B cell (primary cell): ENCODE measurements around the gene NPPA. TPM values are rescaled to one million over a fixed set of nuclear protein-coding genes. Genes with fewer than 3 reads are reported as not detected.

ENCODE experiments used
- ATAC-seq: fragments of 200-7000 bp; cut with Tn5 transposase; one replicate; pipeline ENCODE4 v1.10.0; 2021; ENCODE audit warnings: low read depth, mild to moderate bottlenecking, moderate number of reproducible peaks, moderate library complexity
- CTCF ChIA-PET: fragments of 350-600 bp; sonication (Branson Sonifier 250); formaldehyde crosslinking; loops from one replicate; lab custom pipeline; 2021; ENCODE audit warnings: antibody characterized with exemption, inconsistent platforms; lab: Charles Lee
- POLR2A ChIA-PET: fragments of 350-600 bp; sonication (Branson Sonifier 250); formaldehyde crosslinking; loops from one replicate; lab custom pipeline; 2021; ENCODE audit warnings: antibody characterized with exemption; lab: Charles Lee
- DNase-seq: peaks from one replicate; pipeline ENCODE4 v3.0.0; 2013
- H2AFZ ChIP-seq: 2 replicates; pipeline ENCODE4 v1.6.1; 2012; ENCODE audit warnings: mild to moderate bottlenecking, low read depth, low read length; ENCODE audit not compliant: insufficient read depth, poor library complexity, severe bottlenecking
- H3K27ac ChIP-seq, 2 donors: 1 replicate in 1 of 2; 2 replicates in 1 of 2; pipeline ENCODE4 v1.5.1; 2012 to 2013; ENCODE audit warnings: low read length in 2 of 2, mild to moderate bottlenecking in 2 of 2, moderate library complexity in 1 of 2
- H3K27me3 ChIP-seq, 4 experiments: fragments of 200-600 bp in 1 of 4; sonication (generic) in 1 of 4; replicated peaks in 1 of 4; 1 replicate in 2 of 4; 2 replicates in 2 of 4; pipeline versions ENCODE4 v1.6.1 to v1.7.0; 2013 to 2016; ENCODE audit warnings: low read length in 3 of 4, mild to moderate bottlenecking in 2 of 4, mixed read lengths in 1 of 4, moderate library complexity in 1 of 4; ENCODE audit not compliant: insufficient read depth in 4 of 4, control insufficient read depth in 3 of 4; ENCODE audit errors: control extremely low read depth in 1 of 4
- H3K36me3 ChIP-seq, 2 experiments: replicated peaks in 1 of 2; 1 replicate in 1 of 2; 2 replicates in 1 of 2; pipeline versions ENCODE4 v1.6.1 to v1.7.1; 2013; ENCODE audit warnings: low read length in 1 of 2; ENCODE audit not compliant: insufficient read depth in 2 of 2, control insufficient read depth in 1 of 2; ENCODE audit errors: control extremely low read depth in 1 of 2, extremely low read depth in 1 of 2
- H3K4me1 ChIP-seq, 2 donors: fragments of 200-600 bp in 1 of 2; sonication (generic) in 1 of 2; 1 replicate in 1 of 2; 2 replicates in 1 of 2; pipeline versions ENCODE4 v1.5.1 to v1.6.1; 2013 to 2017; ENCODE audit warnings: low read length in 2 of 2; ENCODE audit not compliant: control insufficient read depth in 2 of 2, insufficient read depth in 2 of 2
- H3K4me2 ChIP-seq: replicated peaks from 2 replicates; pipeline ENCODE3; 2012; ENCODE audit warnings: mild to moderate bottlenecking, low read depth, low read length; ENCODE audit not compliant: poor library complexity, severe bottlenecking
- H3K4me3 ChIP-seq, 5 experiments: fragments of 200-600 bp in 1 of 5; sonication (generic) in 1 of 5; 1 replicate in 3 of 5; 2 replicates in 2 of 5; pipeline versions ENCODE4 v1.5.1 to v1.7.0; 2011 to 2016; ENCODE audit warnings: low read length in 4 of 5, mild to moderate bottlenecking in 4 of 5, low read depth in 2 of 5, control low read depth in 1 of 5, moderate library complexity in 1 of 5; ENCODE audit not compliant: insufficient read depth in 1 of 5; ENCODE audit errors: control extremely low read depth in 1 of 5, extremely low read depth in 1 of 5
- H3K79me2 ChIP-seq: fragments of 200-600 bp; sonication (generic); one replicate; pipeline ENCODE4 v1.6.0; 2016; ENCODE audit warnings: low read length; ENCODE audit not compliant: control insufficient read depth, insufficient read depth
- H3K9ac ChIP-seq: fragments of 200-600 bp; sonication (generic); 2 replicates; pipeline ENCODE4 v1.6.1; 2017; ENCODE audit warnings: mild to moderate bottlenecking, low read length, moderate library complexity
- H3K9me3 ChIP-seq, 3 donors: one replicate each; pipeline versions ENCODE4 v1.6.1 to v1.7.1; 2013; ENCODE audit warnings: low read length in 2 of 3; ENCODE audit not compliant: control insufficient read depth in 2 of 3, insufficient read depth in 1 of 3; ENCODE audit errors: control extremely low read depth in 1 of 3
- H4K20me1 ChIP-seq: 2 replicates; pipeline ENCODE4 v1.6.0; 2012; ENCODE audit warnings: mild to moderate bottlenecking, low read length; ENCODE audit not compliant: insufficient read depth, control insufficient read depth, poor library complexity, severe bottlenecking
- H3K27ac Mint-ChIP-seq: one replicate; pipeline ENCODE4 v1.8.0; 2021; ENCODE audit warnings: mixed read lengths
- H3K27me3 Mint-ChIP-seq: one replicate; pipeline ENCODE4 v1.8.0; 2021; ENCODE audit warnings: mixed read lengths
- H3K4me1 Mint-ChIP-seq: one replicate; pipeline ENCODE4 v1.8.0; 2021; ENCODE audit warnings: mixed read lengths
- H3K4me3 Mint-ChIP-seq: one replicate; pipeline ENCODE4 v1.8.0; 2021; ENCODE audit warnings: mixed read lengths
- H3K9me3 Mint-ChIP-seq: one replicate; pipeline ENCODE4 v1.8.0; 2022; ENCODE audit warnings: mixed read lengths; ENCODE audit not compliant: insufficient read depth
- CTCF ChIP-seq: fragments of 200-600 bp; IDR thresholded peaks from one replicate; pipeline ENCODE4 v1.8.0; 2022; ENCODE audit warnings: antibody characterized with exemption, mild to moderate bottlenecking
- EZH2 ChIP-seq: IDR thresholded peaks from 2 replicates; pipeline ENCODE4 v1.6.1; 2012; ENCODE audit warnings: borderline replicate concordance, low read depth, mild to moderate bottlenecking, moderate library complexity, low read length; ENCODE audit not compliant: insufficient read depth, poor library complexity, severe bottlenecking
- WGBS: methylation state at CpG from one replicate; pipeline ENCODE4 v1.1.5; 2013; ENCODE audit warnings: missing lambda C conversion rate; ENCODE audit not compliant: insufficient coverage; 5-methylcytosine and 5-hydroxymethylcytosine counted together
- intact Hi-C: fragments of 100-400 bp; cut with micrococcal nuclease; formaldehyde crosslinking; loops from one replicate; pipeline ENCODE4 v1.10.0; 2022
- polyA plus RNA-seq: library from polyadenylated mRNA; depleted of rRNA; stranded (reverse); fragments of >200 nt; gene quantifications from 2 replicates; pipeline ENCODE4 v1.2.3, GENCODE V29; 2012
- total RNA-seq, 2 donors: library from RNA; stranded (reverse); fragments of 120-200 nt in 1 of 2; gene quantifications; 1 replicate in 1 of 2; 2 replicates in 1 of 2; pipeline versions ENCODE4 v1.2.3 to v1.2.4, GENCODE V29; 2013 to 2022

The NPPA gene
- total and polyA plus RNA-seq, 2 donors (not counting 1 experiment from before 2014, with no cell fraction given): not detected

- H3K4me3 Mint-ChIP-seq: no peak overlapping the region
- WGBS: 90% methylated on average over 8 of the region's 9 CpGs
- no peak for DNase-seq
- Histone ChIP-seq H3K36me3 (peaks cover 0 to 87% of the 10 kb centered on the region in 2 experiments), H3K79me2 (peaks cover 3% of the 10 kb centered on the region), H2AFZ (no peak overlapping the region), H3K27ac (no peak overlapping the region), H3K27me3 (no peaks in the 10 kb centered on the region), H3K4me2 (no peak overlapping the region), H3K4me3 (no peak overlapping the region), H3K9me3 (no peaks in the 10 kb centered on the region), H3K4me1 (no peaks in the 10 kb centered on the region), H4K20me1 (no peaks in the 10 kb centered on the region), H3K9ac (no peak overlapping the region)
- TF ChIP-seq CTCF (no peak), EZH2 (no peak)
- no peak overlapping the region for H3K27ac Mint-ChIP-seq
- POLR2A ChIA-PET: no interaction called here
- ATAC-seq: no peak
- no peaks in the 10 kb centered on the region for H3K4me1 Mint-ChIP-seq
- CTCF ChIA-PET: interaction anchor here (1.2 kb wide), 1 partner anchor 10 kb away, joined by 3 read pairs; no protein-coding TSS in a partner anchor
- H3K27me3 Mint-ChIP-seq: no peaks in the 10 kb centered on the region
- H3K9me3 Mint-ChIP-seq: no peaks in the 10 kb centered on the region
- intact Hi-C loops: no loop called here
Measured at GRCh38 chr1:11831945-11832725, 15.4 kb downstream of the NPPA start.

- peaks cover 14 to 86% of the 10 kb centered on the region in 2 experiments for H3K36me3 ChIP-seq
- ChIA-PET POLR2A (no interaction called here), CTCF (interaction anchor here (0.6 kb wide), 1 partner anchor 14 kb away, joined by 3 read pairs; no protein-coding TSS in a partner anchor)
- no peak overlapping the region for H3K27ac Mint-ChIP-seq
- no peaks in the 10 kb centered on the region for H4K20me1 ChIP-seq
- 99% methylated on average over 19 of the region's 19 CpGs for WGBS
- intact Hi-C loops: no loop called here
- H3K9me3 ChIP-seq: no peaks in the 10 kb centered on the region
- no peak overlapping the region for H2AFZ ChIP-seq
- H3K27me3 ChIP-seq: no peaks in the 10 kb centered on the region
- peaks cover 9% of the 10 kb centered on the region for H3K79me2 ChIP-seq
- H3K4me3 Mint-ChIP-seq: no peak overlapping the region
- no peak overlapping the region for H3K27ac ChIP-seq
- no peak overlapping the region for H3K4me2 ChIP-seq
- H3K9me3 Mint-ChIP-seq: no peaks in the 10 kb centered on the region
- DNase-seq: no peak
- no peaks in the 10 kb centered on the region for H3K4me1 ChIP-seq
- no peak overlapping the region for H3K9ac ChIP-seq
- TF ChIP-seq EZH2 (no peak), CTCF (no peak)
- no peak overlapping the region for H3K4me3 ChIP-seq
- no peak for ATAC-seq
- H3K4me1 Mint-ChIP-seq: no peaks in the 10 kb centered on the region
- no peaks in the 10 kb centered on the region for H3K27me3 Mint-ChIP-seq
Measured at GRCh38 chr1:11828511-11828910, 19.1 kb downstream of the NPPA start.
